T-helper 2 cell treated with Interferon-gamma antibody and Interleukin-4, amounts not matched to agents 5 μg/mL and 100 μg/mL, for 36 hours (primary cell): ENCODE measurements around the gene CNTN2.

Experiments
- DNase-seq: peaks from one replicate; pipeline ENCODE4 v3.0.0; 2021; ENCODE audit warnings: low spot score
- H3K27ac Mint-ChIP-seq: one replicate; pipeline ENCODE4 v1.8.0; 2021; ENCODE audit warnings: mild to moderate bottlenecking, mixed read lengths
- H3K27me3 Mint-ChIP-seq: one replicate; pipeline ENCODE4 v1.8.0; 2021; ENCODE audit warnings: low read depth, mixed read lengths
- H3K36me3 Mint-ChIP-seq: one replicate; pipeline ENCODE4 v1.8.0; 2021; ENCODE audit warnings: low read depth, mixed read lengths
- H3K4me1 Mint-ChIP-seq: one replicate; pipeline ENCODE4 v1.8.0; 2021; ENCODE audit warnings: low read depth, mixed read lengths
- H3K4me3 Mint-ChIP-seq: one replicate; pipeline ENCODE4 v1.8.0; 2022; ENCODE audit warnings: mild to moderate bottlenecking, moderate library complexity, mixed read lengths
- H3K9me3 Mint-ChIP-seq: one replicate; pipeline ENCODE4 v1.8.0; 2021; ENCODE audit warnings: mixed read lengths

CNTN2 gene

DNA sequence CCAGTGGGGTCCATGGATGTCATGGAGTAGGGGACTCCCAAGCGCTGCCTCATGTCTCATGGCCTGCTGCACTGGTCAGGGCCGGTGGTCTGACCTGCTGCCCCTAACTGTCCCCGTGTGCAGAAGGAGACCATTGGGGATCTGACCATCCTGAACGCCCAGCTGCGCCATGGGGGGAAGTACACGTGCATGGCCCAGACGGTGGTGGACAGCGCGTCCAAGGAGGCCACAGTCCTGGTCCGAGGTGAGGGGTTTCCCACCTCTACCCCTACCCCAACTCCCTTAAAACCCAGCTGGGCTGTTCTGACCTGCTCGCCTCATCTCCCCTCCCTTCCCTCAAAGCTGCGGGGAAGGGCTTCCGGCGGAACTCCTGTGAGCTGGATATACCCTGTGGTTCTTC, 22.7 kb downstream of the CNTN2 start:
- Mint-ChIP-seq H3K27me3 (no peaks in the 10 kb centered on the region), H3K9me3 (no peaks in the 10 kb centered on the region), H3K36me3 (no peaks in the 10 kb centered on the region), H3K27ac (no peak overlapping the region), H3K4me3 (no peak overlapping the region), H3K4me1 (no peaks in the 10 kb centered on the region)
- no peak for DNase-seq

DNA sequence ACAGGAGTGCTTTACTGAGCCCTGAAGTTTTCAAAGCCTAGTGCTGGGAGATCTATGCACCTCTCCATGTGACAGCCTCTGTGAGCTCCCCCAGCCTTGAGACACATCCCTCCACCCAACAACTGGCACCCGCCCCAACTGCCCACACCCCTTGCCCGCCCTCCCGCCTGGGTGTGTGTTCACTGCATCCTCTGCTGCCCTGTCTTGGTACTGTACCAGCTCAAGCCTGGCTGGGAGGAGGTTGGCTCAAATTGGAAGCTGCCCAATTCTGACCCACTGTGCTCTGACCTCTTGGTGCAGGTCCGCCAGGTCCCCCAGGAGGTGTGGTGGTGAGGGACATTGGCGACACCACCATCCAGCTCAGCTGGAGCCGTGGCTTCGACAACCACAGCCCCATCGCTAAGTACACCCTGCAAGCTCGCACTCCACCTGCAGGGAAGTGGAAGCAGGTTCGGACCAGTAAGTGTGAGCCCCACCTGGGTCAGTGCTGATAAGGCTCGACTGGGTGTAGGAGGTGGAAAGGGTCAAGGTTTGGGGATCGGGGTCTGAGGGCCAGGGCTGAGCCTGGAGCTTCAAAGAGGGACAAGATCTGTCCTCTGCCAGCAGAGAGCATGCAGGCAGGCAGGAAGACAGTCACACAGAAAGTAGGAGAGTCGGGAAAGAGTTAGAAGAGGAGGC, 23.3 kb downstream of the CNTN2 start:
- DNase-seq: no peak
- Mint-ChIP-seq H3K4me3 (no peak overlapping the region), H3K27me3 (no peaks in the 10 kb centered on the region), H3K4me1 (no peaks in the 10 kb centered on the region), H3K9me3 (no peaks in the 10 kb centered on the region), H3K27ac (no peak overlapping the region), H3K36me3 (no peaks in the 10 kb centered on the region)

DNA sequence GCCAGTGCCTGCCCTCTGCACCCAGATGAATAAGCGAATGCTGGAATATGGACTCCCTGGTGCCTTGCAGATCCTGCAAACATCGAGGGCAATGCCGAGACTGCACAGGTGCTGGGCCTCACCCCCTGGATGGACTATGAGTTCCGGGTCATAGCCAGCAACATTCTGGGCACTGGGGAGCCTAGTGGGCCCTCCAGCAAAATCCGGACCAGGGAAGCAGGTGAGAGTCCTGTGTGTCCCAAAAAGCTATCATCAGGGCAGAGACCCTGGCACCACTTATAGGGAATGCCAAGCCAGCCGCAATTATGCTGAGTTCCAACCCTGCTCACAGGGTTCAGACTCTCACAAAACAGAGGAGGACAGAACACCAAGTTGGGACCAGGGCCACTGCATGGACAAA, 24.0 kb downstream of the CNTN2 start:
- Mint-ChIP-seq H3K4me3 (no peak overlapping the region), H3K9me3 (no peaks in the 10 kb centered on the region), H3K4me1 (no peaks in the 10 kb centered on the region), H3K27ac (no peak overlapping the region), H3K27me3 (no peaks in the 10 kb centered on the region), H3K36me3 (no peaks in the 10 kb centered on the region)
- no peak for DNase-seq

DNA sequence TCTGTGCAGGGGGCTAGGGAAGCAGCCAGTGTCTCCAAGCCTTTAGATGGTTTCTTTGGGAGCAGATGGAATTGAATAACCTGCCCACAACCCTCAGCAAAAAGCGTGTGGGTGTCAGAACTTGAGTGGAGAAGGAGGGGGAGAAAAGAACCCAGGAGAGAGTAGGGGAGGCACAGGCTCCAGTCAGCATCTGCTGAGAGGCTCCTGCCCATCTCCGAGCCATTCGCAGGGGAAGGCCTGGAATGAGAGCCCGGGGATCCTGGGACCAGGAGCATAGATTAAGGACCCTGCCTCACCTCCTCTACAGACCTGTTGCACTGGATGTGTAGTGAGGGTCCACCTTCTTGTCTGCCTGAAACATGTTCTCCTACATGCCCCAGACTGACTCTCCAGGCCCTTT, 25.0 kb downstream of the CNTN2 start:
- no peak for DNase-seq
- Mint-ChIP-seq H3K27ac (no peak overlapping the region), H3K4me1 (no peaks in the 10 kb centered on the region), H3K36me3 (no peaks in the 10 kb centered on the region), H3K4me3 (no peak overlapping the region), H3K9me3 (no peaks in the 10 kb centered on the region), H3K27me3 (no peaks in the 10 kb centered on the region)

DNA sequence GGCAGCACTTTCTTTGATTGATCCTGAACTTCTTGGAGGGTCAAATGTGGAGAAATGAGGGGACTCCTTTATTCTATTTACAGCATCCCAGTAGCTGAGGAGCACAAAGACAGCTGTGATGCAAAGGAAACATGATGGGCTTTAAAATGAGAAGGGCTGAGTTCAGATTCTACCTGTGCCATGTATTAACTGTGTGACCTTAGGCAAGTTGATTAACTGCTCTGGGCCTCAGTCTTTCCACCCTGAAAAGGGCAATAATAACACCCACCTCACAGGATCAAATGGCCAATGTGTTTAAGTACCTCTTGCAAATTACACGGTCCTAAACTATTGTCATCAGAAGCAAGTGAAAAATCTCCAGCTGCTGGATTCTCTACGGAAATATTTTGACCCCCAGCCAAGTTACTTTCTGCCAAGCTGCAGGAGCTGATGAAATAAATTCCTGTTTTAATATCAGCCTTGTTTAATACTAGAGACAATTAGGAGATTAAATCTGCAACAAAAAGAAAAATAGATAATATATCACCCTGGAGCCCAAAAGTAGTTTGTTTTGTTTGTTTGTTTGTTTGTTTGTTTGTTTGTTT, 25.5 kb downstream of the CNTN2 start:
- no peak for DNase-seq
- Mint-ChIP-seq H3K27ac (no peak overlapping the region), H3K9me3 (no peaks in the 10 kb centered on the region), H3K4me3 (no peak overlapping the region), H3K36me3 (no peaks in the 10 kb centered on the region), H3K27me3 (no peaks in the 10 kb centered on the region), H3K4me1 (no peaks in the 10 kb centered on the region)

DNA sequence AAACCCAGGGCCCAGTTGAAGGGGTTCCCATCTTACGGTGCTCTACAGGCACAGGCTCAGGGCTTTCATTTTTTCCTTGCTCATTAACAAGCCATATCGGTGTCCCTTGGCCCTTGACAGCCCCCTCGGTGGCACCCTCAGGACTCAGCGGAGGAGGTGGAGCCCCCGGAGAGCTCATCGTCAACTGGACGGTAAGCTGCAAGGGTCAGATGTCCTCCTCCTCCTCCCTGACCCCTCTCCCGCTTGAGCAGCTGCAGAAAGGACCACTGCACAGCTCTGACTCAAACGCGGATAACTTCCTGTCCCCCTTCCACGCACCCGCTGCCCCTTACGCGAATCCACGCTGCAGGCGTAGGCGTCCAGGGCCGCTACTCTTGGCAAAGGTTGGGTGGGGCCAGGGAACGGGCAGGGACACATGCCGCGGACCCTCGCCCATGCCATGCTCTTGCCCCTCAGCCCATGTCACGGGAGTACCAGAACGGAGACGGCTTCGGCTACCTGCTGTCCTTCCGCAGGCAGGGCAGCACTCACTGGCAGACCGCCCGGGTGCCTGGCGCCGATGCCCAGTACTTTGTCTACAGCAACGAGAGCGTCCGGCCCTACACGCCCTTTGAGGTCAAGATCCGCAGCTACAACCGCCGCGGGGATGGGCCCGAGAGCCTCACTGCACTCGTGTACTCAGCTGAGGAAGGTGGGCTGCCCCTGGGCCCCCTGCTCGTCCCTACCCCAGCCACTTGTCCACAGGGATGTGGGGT, 26.5 kb downstream of the CNTN2 start:
- Mint-ChIP-seq H3K9me3 (no peaks in the 10 kb centered on the region), H3K4me3 (no peak overlapping the region), H3K27me3 (no peaks in the 10 kb centered on the region), H3K36me3 (no peaks in the 10 kb centered on the region), H3K27ac (no peak overlapping the region), H3K4me1 (no peaks in the 10 kb centered on the region)
- no peak for DNase-seq

DNA sequence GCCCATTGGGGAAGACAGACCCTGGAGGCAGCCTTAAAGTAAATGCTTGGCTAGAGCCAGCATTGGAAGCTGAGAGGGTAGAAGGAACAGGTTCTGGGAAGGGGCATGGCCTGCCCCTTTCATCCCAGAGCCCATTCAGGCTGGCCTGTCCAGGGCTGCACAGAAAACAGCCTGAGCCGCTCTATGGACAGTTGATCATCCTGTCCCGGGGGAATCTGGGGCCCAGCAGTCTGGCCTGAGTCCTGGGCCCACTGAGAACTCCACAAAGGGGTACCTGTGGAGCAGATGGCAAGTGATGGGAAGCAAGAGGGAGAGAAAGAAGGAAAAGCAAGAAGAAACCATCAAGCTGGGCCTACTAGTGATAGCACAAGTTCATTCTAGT, 28.0 kb downstream of the CNTN2 start:
- Mint-ChIP-seq H3K27me3 (no peaks in the 10 kb centered on the region), H3K36me3 (no peaks in the 10 kb centered on the region), H3K9me3 (no peaks in the 10 kb centered on the region), H3K4me1 (no peaks in the 10 kb centered on the region), H3K27ac (no peak overlapping the region), H3K4me3 (no peak overlapping the region)
- no peak for DNase-seq

DNA sequence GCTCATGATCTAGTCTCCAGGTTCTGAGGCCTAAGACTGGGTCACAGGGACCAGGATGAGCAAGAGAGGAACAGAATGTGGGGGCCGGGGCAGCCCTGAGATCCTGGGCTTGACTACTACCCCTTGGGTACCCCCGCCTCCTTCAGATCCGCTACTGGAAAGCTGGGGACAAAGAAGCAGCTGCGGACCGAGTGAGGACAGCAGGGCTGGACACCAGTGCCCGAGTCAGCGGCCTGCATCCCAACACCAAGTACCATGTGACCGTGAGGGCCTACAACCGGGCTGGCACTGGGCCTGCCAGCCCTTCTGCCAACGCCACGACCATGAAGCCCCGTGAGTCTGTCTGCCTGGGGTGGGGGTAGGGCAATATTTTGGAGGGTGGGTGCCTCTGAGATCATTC, 28.8 kb downstream of the CNTN2 start:
- H3K27me3 Mint-ChIP-seq: no peaks in the 10 kb centered on the region

DNA sequence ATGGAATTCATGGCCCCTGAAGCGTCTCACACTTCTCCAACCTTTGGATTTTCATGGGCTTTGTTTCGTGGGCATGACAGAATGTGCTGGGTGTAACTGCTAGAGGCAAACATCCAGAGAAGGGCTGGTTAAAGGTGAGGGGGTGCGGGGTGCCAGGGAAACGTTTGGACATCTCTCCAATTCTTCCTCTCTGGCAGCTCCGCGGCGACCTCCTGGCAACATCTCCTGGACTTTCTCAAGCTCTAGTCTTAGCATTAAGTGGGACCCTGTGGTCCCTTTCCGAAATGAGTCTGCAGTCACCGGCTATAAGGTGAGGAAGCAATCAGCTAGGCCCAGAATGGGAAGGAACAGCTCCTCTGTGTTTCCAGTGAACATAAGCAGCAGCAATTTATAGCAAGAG, 29.3 kb downstream of the CNTN2 start:
- H3K9me3 Mint-ChIP-seq: no peaks in the 10 kb centered on the region
- no peaks in the 10 kb centered on the region for H3K27me3 Mint-ChIP-seq
- no peak overlapping the region for H3K4me3 Mint-ChIP-seq
- DNase-seq: no peak
- H3K4me1 Mint-ChIP-seq: no peaks in the 10 kb centered on the region
- H3K27ac Mint-ChIP-seq: no peak overlapping the region
- no peaks in the 10 kb centered on the region for H3K36me3 Mint-ChIP-seq

More for the DNA sequence above, 28.8 kb downstream of the CNTN2 start:
- H3K4me3 Mint-ChIP-seq: no peak overlapping the region
- no peaks in the 10 kb centered on the region for H3K4me1 Mint-ChIP-seq
- no peaks in the 10 kb centered on the region for H3K36me3 Mint-ChIP-seq
- H3K27ac Mint-ChIP-seq: no peak overlapping the region
- no peak for DNase-seq
- no peaks in the 10 kb centered on the region for H3K9me3 Mint-ChIP-seq

DNA sequence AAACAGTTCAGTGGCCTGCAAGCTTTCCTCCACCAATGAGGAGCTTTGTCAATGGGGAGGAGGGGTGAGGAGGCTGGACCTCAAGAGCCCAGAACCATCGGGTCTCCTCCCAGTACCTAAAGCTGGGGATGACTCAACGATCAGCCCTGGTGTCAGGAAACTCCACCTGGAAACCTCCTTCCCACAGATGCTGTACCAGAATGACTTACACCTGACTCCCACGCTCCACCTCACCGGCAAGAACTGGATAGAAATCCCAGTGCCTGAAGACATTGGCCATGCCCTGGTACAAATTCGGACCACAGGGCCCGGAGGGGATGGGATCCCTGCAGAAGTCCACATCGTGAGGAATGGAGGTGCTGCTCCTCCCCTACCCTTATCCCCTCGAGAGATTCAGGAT, 29.9 kb downstream of the CNTN2 start:
- Mint-ChIP-seq H3K27me3 (no peaks in the 10 kb centered on the region), H3K36me3 (no peaks in the 10 kb centered on the region), H3K27ac (no peak overlapping the region), H3K4me3 (no peak overlapping the region), H3K9me3 (no peaks in the 10 kb centered on the region), H3K4me1 (no peaks in the 10 kb centered on the region)
- DNase-seq: no peak

DNA sequence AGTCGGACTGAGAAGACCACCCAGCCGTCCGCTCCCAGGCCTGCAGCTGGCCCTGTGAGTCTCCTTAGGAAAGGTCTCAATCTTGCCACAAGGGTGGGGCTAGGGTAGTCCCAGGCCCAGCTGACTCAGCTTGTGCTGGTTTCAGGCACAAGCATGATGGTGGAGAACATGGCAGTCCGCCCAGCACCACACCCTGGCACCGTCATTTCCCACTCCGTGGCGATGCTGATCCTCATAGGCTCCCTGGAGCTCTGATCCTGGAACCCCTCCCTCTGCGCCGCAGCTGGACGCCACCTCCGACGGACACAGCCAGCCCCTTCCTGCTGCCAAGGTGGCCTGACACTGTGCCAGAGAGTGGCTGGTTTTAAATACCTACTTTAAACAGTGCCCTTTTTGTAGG, 30.5 kb downstream of the CNTN2 start:
- DNase-seq: no peak
- H3K4me1 Mint-ChIP-seq: no peaks in the 10 kb centered on the region
- H3K27ac Mint-ChIP-seq: no peak overlapping the region
- H3K27me3 Mint-ChIP-seq: no peaks in the 10 kb centered on the region
- no peaks in the 10 kb centered on the region for H3K9me3 Mint-ChIP-seq
- no peaks in the 10 kb centered on the region for H3K36me3 Mint-ChIP-seq
- no peak overlapping the region for H3K4me3 Mint-ChIP-seq

DNA sequence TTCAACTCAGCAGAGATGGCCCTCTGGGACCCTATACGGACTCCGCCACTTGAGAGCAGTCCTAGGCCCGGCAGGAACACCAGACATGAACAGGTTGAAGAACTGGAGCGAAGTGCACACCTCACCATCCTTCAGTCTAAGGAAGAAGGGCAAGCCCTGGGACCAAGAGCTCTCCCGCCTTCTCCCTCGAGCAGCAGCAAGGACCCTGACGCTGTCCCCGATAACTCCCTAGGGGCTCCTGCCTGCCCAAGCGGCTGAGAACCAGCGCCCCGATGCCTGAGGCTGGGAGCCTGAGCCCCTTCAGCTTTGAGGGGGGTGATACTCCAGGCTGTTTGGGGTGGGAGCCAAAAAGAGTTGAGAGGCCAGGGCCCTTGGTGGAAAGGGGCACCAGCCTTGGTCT, 31.1 kb downstream of the CNTN2 start:
- Mint-ChIP-seq H3K27me3 (no peaks in the 10 kb centered on the region), H3K4me3 (no peak overlapping the region), H3K9me3 (no peaks in the 10 kb centered on the region), H3K4me1 (no peaks in the 10 kb centered on the region), H3K36me3 (no peaks in the 10 kb centered on the region), H3K27ac (no peak overlapping the region)
- DNase-seq: no peak

DNA sequence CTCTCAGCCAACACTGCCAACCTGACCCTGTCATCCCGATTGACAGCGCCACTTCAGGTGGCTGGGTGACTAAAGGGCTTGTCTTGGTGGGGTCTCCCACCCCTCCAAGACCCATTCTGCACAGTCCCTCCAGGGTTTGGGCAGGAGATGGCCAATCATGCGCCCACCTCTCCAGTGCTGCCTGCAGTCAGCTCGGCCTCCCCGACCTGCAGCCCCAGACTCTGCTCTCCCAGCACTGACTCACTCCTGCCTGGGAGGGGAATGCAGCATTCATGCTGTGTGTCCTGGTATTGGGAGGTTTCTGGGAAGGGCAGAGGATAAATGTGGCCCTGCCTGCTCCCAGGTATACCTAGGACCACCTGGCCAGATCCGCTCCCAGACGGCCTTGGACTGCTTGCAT, 31.5 kb downstream of the CNTN2 start:
- Mint-ChIP-seq H3K36me3 (no peaks in the 10 kb centered on the region), H3K4me3 (no peak overlapping the region), H3K27ac (no peak overlapping the region), H3K27me3 (no peaks in the 10 kb centered on the region), H3K4me1 (no peaks in the 10 kb centered on the region), H3K9me3 (no peaks in the 10 kb centered on the region)
- no peak for DNase-seq

DNA sequence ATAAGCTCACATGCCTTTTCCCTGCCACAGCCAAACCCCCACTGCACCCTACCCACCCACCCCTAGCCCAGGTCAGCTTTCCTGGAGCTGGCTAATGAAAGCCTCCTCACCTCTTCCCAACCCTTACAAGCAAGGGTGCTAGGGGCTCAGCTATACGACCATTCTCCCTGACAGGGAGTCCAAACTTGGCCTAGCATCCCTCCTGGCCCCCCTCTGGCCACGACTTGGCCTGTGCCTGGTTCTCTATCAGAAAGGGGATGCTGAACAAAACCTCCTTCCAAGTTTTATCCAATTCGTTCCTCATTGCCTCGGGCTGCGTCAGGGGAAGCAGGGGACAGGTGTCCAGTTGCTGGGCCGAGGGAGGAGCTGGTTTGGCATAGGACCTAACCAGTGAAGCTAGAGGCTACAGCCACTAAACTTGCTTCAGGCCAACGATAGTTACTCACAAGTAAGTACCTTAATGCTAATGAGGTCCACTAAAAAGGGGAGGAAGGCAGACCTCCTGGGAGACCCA, 32.7 kb downstream of the CNTN2 start:
- H3K27me3 Mint-ChIP-seq: no peaks in the 10 kb centered on the region
- H3K4me3 Mint-ChIP-seq: no peak overlapping the region
- no peaks in the 10 kb centered on the region for H3K36me3 Mint-ChIP-seq
- no peaks in the 10 kb centered on the region for H3K9me3 Mint-ChIP-seq
- no peaks in the 10 kb centered on the region for H3K4me1 Mint-ChIP-seq
- no peak overlapping the region for H3K27ac Mint-ChIP-seq
- DNase-seq: no peak
